ENCODE results near the gene KRT75.

DNA sequence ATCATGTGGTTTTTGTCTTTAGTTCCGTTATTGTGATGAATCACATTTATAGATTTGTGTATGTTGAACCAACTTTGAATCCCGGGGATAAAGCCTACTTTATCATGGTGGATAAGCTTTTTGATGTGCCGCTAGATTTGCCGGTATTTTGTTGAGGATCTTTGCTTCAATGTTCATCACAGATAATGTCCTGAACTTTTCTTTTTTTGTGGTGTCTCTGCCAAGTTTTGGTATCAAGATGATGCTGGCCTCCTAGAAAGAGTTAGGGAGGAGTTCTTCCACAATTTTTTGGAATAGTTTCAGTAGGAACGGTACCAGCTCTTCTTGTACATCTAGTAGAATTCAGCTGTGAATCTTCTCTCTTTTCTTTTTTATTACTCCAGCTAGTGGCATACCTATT lies 24.7 kb upstream of the KRT75 start:
- no peak for TF ChIP-seq CBX8 (IDR thresholded peaks at IDR 0.05)
- TF ChIP-seq RAD21 (conservative IDR thresholded peaks at IDR 0.05 in 1 of 2, IDR thresholded peaks at IDR 0.05 in 1 of 2), result no peak
- TF ChIP-seq POLR2A (IDR thresholded peaks at IDR 0.05; ENCODE audit: low read length), result no peak
- TF ChIP-seq, protein P1, sequence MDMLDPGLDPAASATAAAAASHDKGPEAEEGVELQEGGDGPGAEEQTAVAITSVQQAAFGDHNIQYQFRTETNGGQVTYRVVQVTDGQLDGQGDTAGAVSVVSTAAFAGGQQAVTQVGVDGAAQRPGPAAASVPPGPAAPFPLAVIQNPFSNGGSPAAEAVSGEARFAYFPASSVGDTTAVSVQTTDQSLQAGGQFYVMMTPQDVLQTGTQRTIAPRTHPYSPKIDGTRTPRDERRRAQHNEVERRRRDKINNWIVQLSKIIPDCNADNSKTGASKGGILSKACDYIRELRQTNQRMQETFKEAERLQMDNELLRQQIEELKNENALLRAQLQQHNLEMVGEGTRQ (IDR thresholded peaks at IDR 0.05), result no peak
- TF ChIP-seq, protein P2, sequence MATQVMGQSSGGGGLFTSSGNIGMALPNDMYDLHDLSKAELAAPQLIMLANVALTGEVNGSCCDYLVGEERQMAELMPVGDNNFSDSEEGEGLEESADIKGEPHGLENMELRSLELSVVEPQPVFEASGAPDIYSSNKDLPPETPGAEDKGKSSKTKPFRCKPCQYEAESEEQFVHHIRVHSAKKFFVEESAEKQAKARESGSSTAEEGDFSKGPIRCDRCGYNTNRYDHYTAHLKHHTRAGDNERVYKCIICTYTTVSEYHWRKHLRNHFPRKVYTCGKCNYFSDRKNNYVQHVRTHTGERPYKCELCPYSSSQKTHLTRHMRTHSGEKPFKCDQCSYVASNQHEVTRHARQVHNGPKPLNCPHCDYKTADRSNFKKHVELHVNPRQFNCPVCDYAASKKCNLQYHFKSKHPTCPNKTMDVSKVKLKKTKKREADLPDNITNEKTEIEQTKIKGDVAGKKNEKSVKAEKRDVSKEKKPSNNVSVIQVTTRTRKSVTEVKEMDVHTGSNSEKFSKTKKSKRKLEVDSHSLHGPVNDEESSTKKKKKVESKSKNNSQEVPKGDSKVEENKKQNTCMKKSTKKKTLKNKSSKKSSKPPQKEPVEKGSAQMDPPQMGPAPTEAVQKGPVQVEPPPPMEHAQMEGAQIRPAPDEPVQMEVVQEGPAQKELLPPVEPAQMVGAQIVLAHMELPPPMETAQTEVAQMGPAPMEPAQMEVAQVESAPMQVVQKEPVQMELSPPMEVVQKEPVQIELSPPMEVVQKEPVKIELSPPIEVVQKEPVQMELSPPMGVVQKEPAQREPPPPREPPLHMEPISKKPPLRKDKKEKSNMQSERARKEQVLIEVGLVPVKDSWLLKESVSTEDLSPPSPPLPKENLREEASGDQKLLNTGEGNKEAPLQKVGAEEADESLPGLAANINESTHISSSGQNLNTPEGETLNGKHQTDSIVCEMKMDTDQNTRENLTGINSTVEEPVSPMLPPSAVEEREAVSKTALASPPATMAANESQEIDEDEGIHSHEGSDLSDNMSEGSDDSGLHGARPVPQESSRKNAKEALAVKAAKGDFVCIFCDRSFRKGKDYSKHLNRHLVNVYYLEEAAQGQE (IDR thresholded peaks at IDR 0.05), result no peak
- TF ChIP-seq MAX (IDR thresholded peaks at IDR 0.05), result no peak
- TF ChIP-seq, protein P3, sequence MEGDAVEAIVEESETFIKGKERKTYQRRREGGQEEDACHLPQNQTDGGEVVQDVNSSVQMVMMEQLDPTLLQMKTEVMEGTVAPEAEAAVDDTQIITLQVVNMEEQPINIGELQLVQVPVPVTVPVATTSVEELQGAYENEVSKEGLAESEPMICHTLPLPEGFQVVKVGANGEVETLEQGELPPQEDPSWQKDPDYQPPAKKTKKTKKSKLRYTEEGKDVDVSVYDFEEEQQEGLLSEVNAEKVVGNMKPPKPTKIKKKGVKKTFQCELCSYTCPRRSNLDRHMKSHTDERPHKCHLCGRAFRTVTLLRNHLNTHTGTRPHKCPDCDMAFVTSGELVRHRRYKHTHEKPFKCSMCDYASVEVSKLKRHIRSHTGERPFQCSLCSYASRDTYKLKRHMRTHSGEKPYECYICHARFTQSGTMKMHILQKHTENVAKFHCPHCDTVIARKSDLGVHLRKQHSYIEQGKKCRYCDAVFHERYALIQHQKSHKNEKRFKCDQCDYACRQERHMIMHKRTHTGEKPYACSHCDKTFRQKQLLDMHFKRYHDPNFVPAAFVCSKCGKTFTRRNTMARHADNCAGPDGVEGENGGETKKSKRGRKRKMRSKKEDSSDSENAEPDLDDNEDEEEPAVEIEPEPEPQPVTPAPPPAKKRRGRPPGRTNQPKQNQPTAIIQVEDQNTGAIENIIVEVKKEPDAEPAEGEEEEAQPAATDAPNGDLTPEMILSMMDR (IDR thresholded peaks at IDR 0.05), result no peak
- no peak for TF ChIP-seq BCL3 (IDR thresholded peaks at IDR 0.05)
- TF ChIP-seq, protein P4, sequence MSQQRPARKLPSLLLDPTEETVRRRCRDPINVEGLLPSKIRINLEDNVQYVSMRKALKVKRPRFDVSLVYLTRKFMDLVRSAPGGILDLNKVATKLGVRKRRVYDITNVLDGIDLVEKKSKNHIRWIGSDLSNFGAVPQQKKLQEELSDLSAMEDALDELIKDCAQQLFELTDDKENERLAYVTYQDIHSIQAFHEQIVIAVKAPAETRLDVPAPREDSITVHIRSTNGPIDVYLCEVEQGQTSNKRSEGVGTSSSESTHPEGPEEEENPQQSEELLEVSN (IDR thresholded peaks at IDR 0.05; ENCODE audit: borderline replicate concordance, low read depth), result no peak
- no peak for TF ChIP-seq MAFK (IDR thresholded peaks at IDR 0.05; ENCODE audit: partially characterized antibody)
